K562 (cell line): ENCODE data around the gene NT5DC4.

Source experiments
- ATF6 ChIP-seq: sonication (generic); formaldehyde crosslinking; IDR thresholded peaks from 2 replicates; pipeline ENCODE4 v1.4.0; 2020; ENCODE audit warnings: mild to moderate bottlenecking, missing genetic modification reagents
- HDAC8 ChIP-seq: fragments of 450-650 bp; IDR thresholded peaks from 2 replicates; pipeline ENCODE4 v1.6.1; 2016; ENCODE audit warnings: mild to moderate bottlenecking, missing genetic modification characterization, moderate library complexity, missing compliant biosample characterization
- MAX ChIP-seq: sonication (generic); formaldehyde crosslinking; IDR thresholded peaks from 2 replicates; pipeline ENCODE4 v1.9.0; 2022; ENCODE audit warnings: mild to moderate bottlenecking, missing genetic modification reagents
- NEUROD1 ChIP-seq: fragments of 150-350 bp; IDR thresholded peaks from 2 replicates; pipeline ENCODE4 v1.6.1; 2014; ENCODE audit warnings: borderline replicate concordance, low read length, low read depth; ENCODE audit not compliant: partially characterized antibody
- TCF7 ChIP-seq: sonication (generic); IDR thresholded peaks from 2 replicates; pipeline ENCODE4 v1.6.1; 2016; ENCODE audit warnings: antibody characterized with exemption, borderline replicate concordance
- ZKSCAN1 ChIP-seq: fragments of 150-350 bp; IDR thresholded peaks from 2 replicates; pipeline ENCODE4 v1.6.1; 2016; ENCODE audit warnings: low read depth, low read length

- TF ChIP-seq HDAC8 (no peak), ATF6 (no peak), ZKSCAN1 (no peak), NEUROD1 (no peak), TCF7 (no peak), MAX (no peak)
Observed at GRCh38 chr2:112705575-112705974, 15.2 kb upstream of the NT5DC4 start.
